ENCODE data around the gene ISCU.
"Not testable (repeated sequence)": the region's sequence is repeated elsewhere in the genome, so short reads cannot be mapped to it uniquely, and the experiment has no call there.

Gene ISCU

GRCh38 chr12:108616941-108617858 lies 54.8 kb downstream of the ISCU start:
- TF ChIP-seq CTCF (IDR thresholded peaks at IDR 0.05; ENCODE audit: low read depth, low read length, missing control alignments) = no peak
- Histone ChIP-seq H3K36me3 (replicated peaks) (no peaks in the 10 kb centered on the region), H3K27ac (no peak overlapping the region), H3K4me3 (ENCODE audit: low read depth, low read length) (no peak overlapping the region), H3K27me3 (replicated peaks) (no peaks in the 10 kb centered on the region)
- DNase-seq = peak; percentile 37
- in situ Hi-C loops (cut with HindIII; ENCODE audit: low pct_ligation_motif_present, low sequenced_read_pairs) = no loop called here

GRCh38 chr12:108618079-108618952 lies 55.9 kb downstream of the ISCU start:
- H3K27ac ChIP-seq = no peak overlapping the region

GRCh38 chr12:108618953-108619274 lies 56.5 kb downstream of the ISCU start:
- in situ Hi-C loops (cut with HindIII; ENCODE audit: low pct_ligation_motif_present, low sequenced_read_pairs); DNase-seq; H3K4me3 ChIP-seq (ENCODE audit: low read depth, low read length); H3K27ac ChIP-seq; H3K36me3 ChIP-seq (replicated peaks); H3K27me3 ChIP-seq (replicated peaks): not testable (repeated sequence)

More at GRCh38 chr12:108618079-108618952, 55.9 kb downstream of the ISCU start:
- no peaks in the 10 kb centered on the region for H3K27me3 ChIP-seq (replicated peaks)
- peak; percentile 96 for TF ChIP-seq CTCF (IDR thresholded peaks at IDR 0.05; ENCODE audit: low read depth, low read length, missing control alignments)
- H3K4me3 ChIP-seq (ENCODE audit: low read depth, low read length) = no peak overlapping the region
- in situ Hi-C loops (cut with HindIII; ENCODE audit: low pct_ligation_motif_present, low sequenced_read_pairs) = no loop called here
- DNase-seq = peak; percentile 73
- no peaks in the 10 kb centered on the region for H3K36me3 ChIP-seq (replicated peaks)

Data from brain microvascular endothelial cell (primary cell).